SK-N-MC (cell line): Measurements from ENCODE around the gene GGPS1.

Experiments
- EZH2 ChIP-seq: fragments of 200-600 bp; sonication (generic); IDR thresholded peaks from one replicate; pipeline ENCODE4 v1.6.1; 2017; ENCODE audit warnings: antibody characterized with exemption
- FOXP2 ChIP-seq: optimal IDR thresholded peaks from 2 replicates; pipeline ENCODE3; 2011; ENCODE audit warnings: mild to moderate bottlenecking, moderate library complexity; ENCODE audit not compliant: insufficient read depth; ENCODE audit errors: extremely low read length, control extremely low read depth
- POLR2AphosphoS5 ChIP-seq: IDR thresholded peaks from 2 replicates; pipeline ENCODE4 v1.6.1; 2012; ENCODE audit warnings: mild to moderate bottlenecking, low read depth, low read length, borderline replicate concordance

GRCh38 chr1:235341334-235341733, 13.0 kb downstream of the GGPS1 start:
- TF ChIP-seq EZH2 (no peak), POLR2AphosphoS5 (no peak), FOXP2 (no peak)
